Activated naive CD8-positive, alpha-beta T cell treated with anti-CD3 and anti-CD28 coated beads for 36 hours (primary cell): Measurements from ENCODE around the gene RIMBP3C. TPM values are rescaled to one million over a fixed set of nuclear protein-coding genes. Genes with fewer than 3 reads are reported as not detected.
"Not testable (repeated sequence)": the region's sequence is repeated elsewhere in the genome, so short reads cannot be mapped to it uniquely, and the experiment has no call there.

Experiments
- DNase-seq: peaks from one replicate; pipeline ENCODE4 v3.0.0; 2021
- H3K27ac Mint-ChIP-seq: one replicate; pipeline ENCODE4 v1.8.0; 2022; ENCODE audit warnings: mild to moderate bottlenecking, moderate library complexity, mixed read lengths
- H3K27me3 Mint-ChIP-seq: one replicate; pipeline ENCODE4 v1.8.0; 2022; ENCODE audit warnings: mild to moderate bottlenecking, mixed read lengths
- H3K36me3 Mint-ChIP-seq: one replicate; pipeline ENCODE4 v1.8.0; 2021; ENCODE audit warnings: mild to moderate bottlenecking, mixed read lengths
- H3K4me1 Mint-ChIP-seq: one replicate; pipeline ENCODE4 v1.8.0; 2021; ENCODE audit warnings: mixed read lengths
- H3K4me3 Mint-ChIP-seq: one replicate; pipeline ENCODE4 v1.8.0; 2022; ENCODE audit warnings: mild to moderate bottlenecking, moderate library complexity, mixed read lengths
- H3K9me3 Mint-ChIP-seq: one replicate; pipeline ENCODE4 v1.8.0; 2022; ENCODE audit warnings: mixed read lengths
- total RNA-seq, 2 experiments: library from RNA; stranded (reverse); gene quantifications; one replicate each; pipeline ENCODE4 v1.2.3, GENCODE V29; 2021

Gene RIMBP3C
- total RNA-seq, 2 experiments from 2014 or later, result 0.06 to 0.20 TPM

DNA sequence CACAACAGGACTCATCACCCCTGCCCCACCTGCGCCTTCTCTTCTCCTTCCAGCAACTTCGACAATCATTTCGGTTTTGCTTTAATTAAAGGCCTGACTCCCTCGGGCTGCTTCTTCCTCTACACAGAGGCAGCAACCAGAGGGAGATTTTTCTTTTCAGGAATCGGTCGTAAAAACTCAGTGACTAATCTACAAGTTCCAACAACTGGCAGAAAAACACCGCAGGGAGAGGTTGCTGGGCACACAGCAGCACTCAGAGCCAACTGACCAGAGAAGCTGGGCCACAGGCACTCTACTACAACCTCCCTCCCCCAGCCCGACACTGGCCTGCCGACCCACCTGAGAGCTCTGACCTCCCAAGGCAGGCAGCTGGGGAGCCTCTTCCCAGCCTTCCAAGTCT is 36.0 kb downstream of the RIMBP3C start:
- H3K27ac Mint-ChIP-seq, H3K4me1 Mint-ChIP-seq, H3K36me3 Mint-ChIP-seq, H3K4me3 Mint-ChIP-seq, H3K9me3 Mint-ChIP-seq, H3K27me3 Mint-ChIP-seq, DNase-seq: not testable (repeated sequence)

- H3K27ac Mint-ChIP-seq, H3K4me1 Mint-ChIP-seq, H3K9me3 Mint-ChIP-seq, H3K4me3 Mint-ChIP-seq, H3K36me3 Mint-ChIP-seq, DNase-seq, H3K27me3 Mint-ChIP-seq: not testable (repeated sequence)
Observed at GRCh38 chr22:21514117-21514516, 37.1 kb downstream of the RIMBP3C start.

- not testable (repeated sequence) for H3K27ac Mint-ChIP-seq, H3K9me3 Mint-ChIP-seq, H3K27me3 Mint-ChIP-seq, DNase-seq, H3K4me1 Mint-ChIP-seq, H3K4me3 Mint-ChIP-seq, H3K36me3 Mint-ChIP-seq
Observed at GRCh38 chr22:21512022-21512421, 39.2 kb downstream of the RIMBP3C start.

GRCh38 chr22:21510397-21510796 is 40.9 kb downstream of the RIMBP3C start:
- H3K4me3 Mint-ChIP-seq, H3K4me1 Mint-ChIP-seq, H3K9me3 Mint-ChIP-seq, H3K27ac Mint-ChIP-seq, DNase-seq, H3K36me3 Mint-ChIP-seq, H3K27me3 Mint-ChIP-seq: not testable (repeated sequence)

DNA sequence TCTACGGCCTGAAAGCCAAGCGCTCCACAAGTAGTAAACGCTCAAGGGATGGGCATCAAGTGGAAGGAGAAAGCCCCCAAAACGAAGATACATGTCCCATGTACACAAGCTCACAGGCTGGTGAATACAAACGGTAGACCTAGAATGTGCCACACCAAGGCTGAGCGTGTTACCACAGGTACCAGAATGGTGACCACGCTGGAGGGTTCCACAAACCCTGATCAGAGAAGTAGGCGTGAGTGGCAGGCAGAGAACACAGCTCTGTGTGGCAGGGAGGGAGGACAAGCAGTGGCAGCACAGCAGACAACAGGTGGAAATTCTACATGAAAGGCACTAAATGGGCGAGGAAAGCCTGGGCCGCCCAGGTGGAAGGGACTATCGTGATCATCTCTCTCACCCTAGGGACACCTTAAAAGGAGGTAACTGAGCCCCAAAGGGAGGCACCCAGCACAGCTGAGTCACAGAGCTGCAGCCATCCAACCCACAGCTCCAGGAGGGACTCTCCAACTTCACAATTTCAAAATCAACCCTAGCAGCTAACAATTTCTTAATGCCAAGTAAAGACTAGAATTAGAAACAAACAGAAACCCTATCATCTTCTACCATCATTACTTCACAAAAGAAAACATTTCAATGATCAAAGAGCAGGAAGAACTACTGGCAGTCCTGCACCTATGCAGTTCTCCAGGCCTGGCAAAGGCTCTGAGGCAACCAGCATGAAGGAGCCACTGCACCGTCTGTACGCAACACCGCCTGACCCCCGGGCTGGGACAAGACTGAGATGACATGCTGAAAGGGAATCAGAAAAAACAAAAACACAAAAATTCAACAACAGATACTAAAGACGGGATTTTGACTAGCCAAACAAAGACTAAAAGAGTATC is 51.4 kb downstream of the RIMBP3C start:
- H3K4me1 Mint-ChIP-seq, H3K36me3 Mint-ChIP-seq, H3K9me3 Mint-ChIP-seq, H3K4me3 Mint-ChIP-seq, H3K27ac Mint-ChIP-seq, H3K27me3 Mint-ChIP-seq, DNase-seq: not testable (repeated sequence)

GRCh38 chr22:21498489-21498888 is 52.8 kb downstream of the RIMBP3C start:
- H3K4me1 Mint-ChIP-seq, H3K36me3 Mint-ChIP-seq, DNase-seq, H3K9me3 Mint-ChIP-seq, H3K27me3 Mint-ChIP-seq, H3K4me3 Mint-ChIP-seq, H3K27ac Mint-ChIP-seq: not testable (repeated sequence)

DNA sequence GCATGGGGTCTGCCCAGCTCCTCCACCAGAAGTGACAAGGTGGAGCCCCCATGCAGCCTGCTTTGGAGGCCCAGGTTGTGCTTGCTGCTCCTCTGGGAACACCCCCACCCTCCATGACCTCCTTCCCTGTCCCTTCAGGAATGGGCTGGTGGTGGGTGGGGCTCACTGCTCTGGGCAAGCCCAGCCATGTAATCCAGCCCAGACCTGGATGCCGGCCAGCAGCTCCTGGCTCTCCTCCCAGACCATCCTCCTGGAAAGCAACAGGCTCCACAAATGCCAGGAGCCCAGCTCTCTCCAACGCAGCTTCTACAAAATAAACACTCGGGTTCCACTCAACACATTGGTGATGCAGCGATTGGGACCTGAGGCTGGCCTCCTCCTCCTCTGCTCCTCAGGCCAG is 53.3 kb downstream of the RIMBP3C start:
- not testable (repeated sequence) for H3K36me3 Mint-ChIP-seq, H3K4me1 Mint-ChIP-seq, H3K27me3 Mint-ChIP-seq, H3K27ac Mint-ChIP-seq, H3K4me3 Mint-ChIP-seq, DNase-seq, H3K9me3 Mint-ChIP-seq

Other genes starting within 250 kb of the RIMBP3C start
- gene RIMBP3B, start 167.7 kb downstream of the RIMBP3C start, total RNA-seq, result under 1 TPM; 0.19 to 0.32 TPM
- 1 to 10 TPM; 5.4 to 5.8 TPM for gene HIC2, start 134.1 kb downstream of the RIMBP3C start, total RNA-seq
- gene TMEM191C, start 84.1 kb downstream of the RIMBP3C start, total RNA-seq, result 1 to 10 TPM; 1.3 TPM
- gene UBE2L3, start 16.3 kb upstream of the RIMBP3C start, total RNA-seq, result 10 to 100 TPM; 70.0 to 72.9 TPM
- gene YDJC, start 78.6 kb upstream of the RIMBP3C start, total RNA-seq, result 10 to 100 TPM; 83.0 to 86.4 TPM
- gene CCDC116, start 81.3 kb upstream of the RIMBP3C start, total RNA-seq, result under 1 TPM; 0.29 to 0.34 TPM
- 10 to 100 TPM; 52.6 to 53.8 TPM for gene SDF2L1, start 90.8 kb upstream of the RIMBP3C start, total RNA-seq
- 10 to 100 TPM; 41.6 to 43.8 TPM for gene PPIL2, start 114.6 kb upstream of the RIMBP3C start, total RNA-seq
- gene YPEL1, start 184.3 kb upstream of the RIMBP3C start, total RNA-seq, result under 1 TPM; 0.60 to 0.72 TPM